GM12892 (cell line): ENCODE data around the gene PRRX1.

Experiments used
- POLR2A ChIP-seq: IDR thresholded peaks from 2 replicates; pipeline ENCODE4 v1.6.1; 2011; ENCODE audit warnings: low read depth, low read length, control low read depth
- POLR2AphosphoS5 ChIP-seq: IDR thresholded peaks from 2 replicates; pipeline ENCODE4 v1.6.1; 2011; ENCODE audit warnings: low read depth, low read length, control low read depth
- TAF1 ChIP-seq: IDR thresholded peaks from 2 replicates; pipeline ENCODE4 v1.6.1; 2011; ENCODE audit warnings: low read depth, mild to moderate bottlenecking, control low read depth, low read length, borderline replicate concordance

DNA sequence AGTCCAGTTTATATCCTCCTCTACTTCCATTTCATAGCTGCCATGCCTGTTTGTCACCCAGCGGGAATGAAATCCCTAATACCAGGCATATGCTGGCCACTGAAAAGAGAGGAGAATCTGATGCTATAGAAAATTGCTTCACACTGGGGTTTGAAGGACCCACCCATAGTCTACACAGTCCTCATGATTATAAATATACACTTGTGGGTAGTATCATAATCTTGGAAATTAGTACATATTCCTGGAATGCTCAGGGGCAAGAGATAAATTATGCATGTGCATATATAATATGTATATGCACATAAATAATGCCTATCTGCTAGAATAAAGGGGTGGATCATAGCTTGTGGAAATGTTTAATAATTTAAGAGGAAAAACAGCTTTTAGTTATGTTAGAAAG is 105.8 kb downstream of the PRRX1 start:
- no peak for TF ChIP-seq POLR2A
- TF ChIP-seq POLR2AphosphoS5, result no peak
- TF ChIP-seq TAF1, result no peak
